Vagina (tissue), 2 donors: Measurements from ENCODE around the gene NAP1L1. TPM values are rescaled to one million over a fixed set of nuclear protein-coding genes. Genes with fewer than 3 reads are reported as not detected.

ENCODE experiments used
- DNase-seq, 2 donors: peaks; one replicate each; pipeline ENCODE4 v3.0.0-alpha.2; 2017; ENCODE audit errors: extremely low spot score in 2 of 2
- H3K27ac ChIP-seq: fragments of 200-600 bp; sonication (generic); one replicate; pipeline ENCODE4 v1.5.1; 2019
- H3K27me3 ChIP-seq: fragments of 200-600 bp; sonication (generic); one replicate; pipeline ENCODE4 v1.5.1; 2019
- H3K36me3 ChIP-seq, 2 donors: fragments of 200-600 bp; sonication (generic); one replicate each; pipeline ENCODE4 v1.5.1; 2017 to 2019
- H3K4me1 ChIP-seq: fragments of 200-600 bp; sonication (generic); one replicate; pipeline ENCODE4 v1.5.1; 2019
- H3K4me3 ChIP-seq, 2 donors: fragments of 200-600 bp; sonication (generic); 1 replicate in 1 of 2; 2 replicates in 1 of 2; pipeline ENCODE4 v1.5.1; 2016 to 2019
- H3K9me3 ChIP-seq: fragments of 200-600 bp; sonication (generic); one replicate; pipeline ENCODE4 v1.5.1; 2019
- CTCF ChIP-seq, 3 experiments: fragments of 450-650 bp in 2 of 3; fragments of 200-600 bp in 1 of 3; sonication (generic) in 1 of 3; IDR thresholded peaks; one replicate each; pipeline ENCODE4 v1.5.1; 2017 to 2019; ENCODE audit warnings: antibody characterized with exemption in 3 of 3, mild to moderate bottlenecking in 2 of 3, moderate library complexity in 2 of 3
- POLR2A ChIP-seq, 2 donors: fragments of 450-650 bp; IDR thresholded peaks; one replicate each; pipeline ENCODE4 v1.6.1; 2017; ENCODE audit warnings: antibody characterized with exemption in 2 of 2, mild to moderate bottlenecking in 2 of 2, moderate library complexity in 2 of 2
- POLR2AphosphoS5 ChIP-seq, 2 donors: sonication (generic); formaldehyde crosslinking; IDR thresholded peaks; one replicate each; pipeline ENCODE4 v1.9.0; 2017; ENCODE audit warnings: antibody characterized with exemption in 2 of 2, mild to moderate bottlenecking in 2 of 2, low read depth in 1 of 2; ENCODE audit not compliant: insufficient read depth in 1 of 2
- intact Hi-C: fragments of 100-400 bp; cut with DNase I; formaldehyde crosslinking; loops from one replicate; pipeline ENCODE4 v1.15.1; 2023
- total RNA-seq: library from RNA; depleted of rRNA; stranded (reverse); fragments of >200 nt; gene quantifications from one replicate; pipeline ENCODE4 v1.2.3, GENCODE V29; 2016

The NAP1L1 gene
- total RNA-seq, 1 donor from 2014 or later = 318 TPM

- Histone ChIP-seq H3K27ac (no peak overlapping the region), H3K9me3 (no peaks in the 10 kb centered on the region), H3K36me3 (no peaks in the 10 kb centered on the region), H3K4me1 (no peaks in the 10 kb centered on the region), H3K4me3 (no peak overlapping the region), H3K27me3 (no peaks in the 10 kb centered on the region)
- DNase-seq = no peak
- TF ChIP-seq CTCF (IDR thresholded peaks at IDR 0.05) (no peak), POLR2AphosphoS5 (IDR thresholded peaks at IDR 0.05; ENCODE audit: insufficient read depth in 1 of 2, low read depth in 1 of 2) (no peak), POLR2A (IDR thresholded peaks at IDR 0.05) (no peak)
- intact Hi-C loops = no loop called here
Measured at GRCh38 chr12:76111209-76111749, 26.8 kb upstream of the NAP1L1 start.

- no peak for TF ChIP-seq POLR2A (IDR thresholded peaks at IDR 0.05)
- no peak for TF ChIP-seq CTCF (IDR thresholded peaks at IDR 0.05)
- Histone ChIP-seq H3K4me3 (no peak overlapping the region), H3K9me3 (no peaks in the 10 kb centered on the region), H3K27me3 (no peaks in the 10 kb centered on the region), H3K36me3 (no peaks in the 10 kb centered on the region), H3K27ac (no peak overlapping the region), H3K4me1 (no peaks in the 10 kb centered on the region)
- DNase-seq = no peak
- intact Hi-C loops = no loop called here
Measured at GRCh38 chr12:76109879-76110278, 25.4 kb upstream of the NAP1L1 start.

GRCh38 chr12:76108356-76108755, 23.9 kb upstream of the NAP1L1 start:
- Histone ChIP-seq H3K27ac (no peak overlapping the region), H3K4me3 (no peak overlapping the region), H3K9me3 (no peaks in the 10 kb centered on the region), H3K4me1 (no peaks in the 10 kb centered on the region), H3K36me3 (no peaks in the 10 kb centered on the region), H3K27me3 (no peaks in the 10 kb centered on the region)
- TF ChIP-seq CTCF (IDR thresholded peaks at IDR 0.05) (no peak), POLR2AphosphoS5 (IDR thresholded peaks at IDR 0.05; ENCODE audit: insufficient read depth in 1 of 2, low read depth in 1 of 2) (no peak), POLR2A (IDR thresholded peaks at IDR 0.05) (no peak)
- DNase-seq = no peak
- intact Hi-C loops = no loop called here

- intact Hi-C loops = no loop called here
Measured at GRCh38 chr12:76106631-76107030, 22.1 kb upstream of the NAP1L1 start.

More at GRCh38 chr12:76106631-76107030, 22.1 kb upstream of the NAP1L1 start:
- H3K9me3 ChIP-seq = no peaks in the 10 kb centered on the region
- TF ChIP-seq CTCF (IDR thresholded peaks at IDR 0.05) (no peak), POLR2AphosphoS5 (IDR thresholded peaks at IDR 0.05; ENCODE audit: insufficient read depth in 1 of 2, low read depth in 1 of 2) (no peak), POLR2A (IDR thresholded peaks at IDR 0.05) (no peak)
- no peaks in the 10 kb centered on the region for H3K4me1 ChIP-seq
- no peaks in the 10 kb centered on the region for H3K36me3 ChIP-seq
- H3K4me3 ChIP-seq = no peak overlapping the region
- no peak overlapping the region for H3K27ac ChIP-seq
- DNase-seq = no peak
- H3K27me3 ChIP-seq = no peaks in the 10 kb centered on the region
